MM.1S (cell line): Measurements from ENCODE around the gene USP40.

ENCODE experiments used
- EZH2 ChIP-seq: fragments of 300-600 bp; sonication (generic); optimal IDR thresholded peaks from 2 replicates; pipeline ENCODE3; 2017; ENCODE audit warnings: low read depth, mild to moderate bottlenecking, antibody characterized with exemption, low read length, mixed read lengths
- TF ChIP-seq, protein P1 (sequence below): fragments of 300-600 bp; sonication (generic); IDR thresholded peaks from 2 replicates; pipeline ENCODE4 v1.5.1; 2016; ENCODE audit warnings: antibody characterized with exemption, low read length, mixed read lengths

DNA sequence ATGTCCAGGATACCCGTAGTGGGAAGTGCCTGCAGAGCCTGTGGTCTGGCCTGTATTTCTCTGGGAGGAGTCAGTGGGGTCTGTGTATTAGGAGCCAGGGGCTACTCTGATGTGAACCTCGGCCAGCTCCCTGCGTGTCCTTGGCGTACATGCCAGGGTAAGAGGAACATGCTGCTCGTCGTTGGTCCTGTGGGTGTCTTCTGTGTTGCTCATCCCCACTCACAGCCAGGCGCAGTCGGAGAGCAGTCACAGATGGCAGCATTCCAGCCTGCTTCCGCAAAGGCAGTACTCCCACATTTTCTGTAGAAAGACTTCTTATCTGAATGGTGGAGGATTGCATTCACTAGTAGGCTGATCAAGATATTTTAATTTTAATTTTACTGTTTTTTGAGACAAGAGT, 127.4 kb downstream of the USP40 start:
- TF ChIP-seq, protein P1, sequence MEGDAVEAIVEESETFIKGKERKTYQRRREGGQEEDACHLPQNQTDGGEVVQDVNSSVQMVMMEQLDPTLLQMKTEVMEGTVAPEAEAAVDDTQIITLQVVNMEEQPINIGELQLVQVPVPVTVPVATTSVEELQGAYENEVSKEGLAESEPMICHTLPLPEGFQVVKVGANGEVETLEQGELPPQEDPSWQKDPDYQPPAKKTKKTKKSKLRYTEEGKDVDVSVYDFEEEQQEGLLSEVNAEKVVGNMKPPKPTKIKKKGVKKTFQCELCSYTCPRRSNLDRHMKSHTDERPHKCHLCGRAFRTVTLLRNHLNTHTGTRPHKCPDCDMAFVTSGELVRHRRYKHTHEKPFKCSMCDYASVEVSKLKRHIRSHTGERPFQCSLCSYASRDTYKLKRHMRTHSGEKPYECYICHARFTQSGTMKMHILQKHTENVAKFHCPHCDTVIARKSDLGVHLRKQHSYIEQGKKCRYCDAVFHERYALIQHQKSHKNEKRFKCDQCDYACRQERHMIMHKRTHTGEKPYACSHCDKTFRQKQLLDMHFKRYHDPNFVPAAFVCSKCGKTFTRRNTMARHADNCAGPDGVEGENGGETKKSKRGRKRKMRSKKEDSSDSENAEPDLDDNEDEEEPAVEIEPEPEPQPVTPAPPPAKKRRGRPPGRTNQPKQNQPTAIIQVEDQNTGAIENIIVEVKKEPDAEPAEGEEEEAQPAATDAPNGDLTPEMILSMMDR, result no peak
- no peak for TF ChIP-seq EZH2
